B cell (primary cell): ENCODE results near the gene GPC3. TPM values are rescaled to one million over a fixed set of nuclear protein-coding genes. Genes with fewer than 3 reads are reported as not detected.

Source experiments
- ATAC-seq: fragments of 200-7000 bp; cut with Tn5 transposase; one replicate; pipeline ENCODE4 v1.10.0; 2021; ENCODE audit warnings: low read depth, mild to moderate bottlenecking, moderate number of reproducible peaks, moderate library complexity
- CTCF ChIA-PET: fragments of 350-600 bp; sonication (Branson Sonifier 250); formaldehyde crosslinking; loops from one replicate; lab custom pipeline; 2021; ENCODE audit warnings: antibody characterized with exemption, inconsistent platforms; lab: Charles Lee
- POLR2A ChIA-PET: fragments of 350-600 bp; sonication (Branson Sonifier 250); formaldehyde crosslinking; loops from one replicate; lab custom pipeline; 2021; ENCODE audit warnings: antibody characterized with exemption; lab: Charles Lee
- DNase-seq: peaks from one replicate; pipeline ENCODE4 v3.0.0; 2013
- H2AFZ ChIP-seq: 2 replicates; pipeline ENCODE4 v1.6.1; 2012; ENCODE audit warnings: mild to moderate bottlenecking, low read depth, low read length; ENCODE audit not compliant: insufficient read depth, poor library complexity, severe bottlenecking
- H3K27ac ChIP-seq, 2 donors: 1 replicate in 1 of 2; 2 replicates in 1 of 2; pipeline ENCODE4 v1.5.1; 2012 to 2013; ENCODE audit warnings: low read length in 2 of 2, mild to moderate bottlenecking in 2 of 2, moderate library complexity in 1 of 2
- H3K27me3 ChIP-seq, 4 experiments: fragments of 200-600 bp in 1 of 4; sonication (generic) in 1 of 4; replicated peaks in 1 of 4; 1 replicate in 2 of 4; 2 replicates in 2 of 4; pipeline versions ENCODE4 v1.6.1 to v1.7.0; 2013 to 2016; ENCODE audit warnings: low read length in 3 of 4, mild to moderate bottlenecking in 2 of 4, mixed read lengths in 1 of 4, moderate library complexity in 1 of 4; ENCODE audit not compliant: insufficient read depth in 4 of 4, control insufficient read depth in 3 of 4; ENCODE audit errors: control extremely low read depth in 1 of 4
- H3K36me3 ChIP-seq, 2 experiments: replicated peaks in 1 of 2; 1 replicate in 1 of 2; 2 replicates in 1 of 2; pipeline versions ENCODE4 v1.6.1 to v1.7.1; 2013; ENCODE audit warnings: low read length in 1 of 2; ENCODE audit not compliant: insufficient read depth in 2 of 2, control insufficient read depth in 1 of 2; ENCODE audit errors: control extremely low read depth in 1 of 2, extremely low read depth in 1 of 2
- H3K4me1 ChIP-seq, 2 donors: fragments of 200-600 bp in 1 of 2; sonication (generic) in 1 of 2; 1 replicate in 1 of 2; 2 replicates in 1 of 2; pipeline versions ENCODE4 v1.5.1 to v1.6.1; 2013 to 2017; ENCODE audit warnings: low read length in 2 of 2; ENCODE audit not compliant: control insufficient read depth in 2 of 2, insufficient read depth in 2 of 2
- H3K4me2 ChIP-seq: replicated peaks from 2 replicates; pipeline ENCODE3; 2012; ENCODE audit warnings: mild to moderate bottlenecking, low read depth, low read length; ENCODE audit not compliant: poor library complexity, severe bottlenecking
- H3K4me3 ChIP-seq, 5 experiments: fragments of 200-600 bp in 1 of 5; sonication (generic) in 1 of 5; 1 replicate in 3 of 5; 2 replicates in 2 of 5; pipeline versions ENCODE4 v1.5.1 to v1.7.0; 2011 to 2016; ENCODE audit warnings: low read length in 4 of 5, mild to moderate bottlenecking in 4 of 5, low read depth in 2 of 5, control low read depth in 1 of 5, moderate library complexity in 1 of 5; ENCODE audit not compliant: insufficient read depth in 1 of 5; ENCODE audit errors: control extremely low read depth in 1 of 5, extremely low read depth in 1 of 5
- H3K79me2 ChIP-seq: fragments of 200-600 bp; sonication (generic); one replicate; pipeline ENCODE4 v1.6.0; 2016; ENCODE audit warnings: low read length; ENCODE audit not compliant: control insufficient read depth, insufficient read depth
- H3K9ac ChIP-seq: fragments of 200-600 bp; sonication (generic); 2 replicates; pipeline ENCODE4 v1.6.1; 2017; ENCODE audit warnings: mild to moderate bottlenecking, low read length, moderate library complexity
- H3K9me3 ChIP-seq, 3 donors: one replicate each; pipeline versions ENCODE4 v1.6.1 to v1.7.1; 2013; ENCODE audit warnings: low read length in 2 of 3; ENCODE audit not compliant: control insufficient read depth in 2 of 3, insufficient read depth in 1 of 3; ENCODE audit errors: control extremely low read depth in 1 of 3
- H4K20me1 ChIP-seq: 2 replicates; pipeline ENCODE4 v1.6.0; 2012; ENCODE audit warnings: mild to moderate bottlenecking, low read length; ENCODE audit not compliant: insufficient read depth, control insufficient read depth, poor library complexity, severe bottlenecking
- H3K27ac Mint-ChIP-seq: one replicate; pipeline ENCODE4 v1.8.0; 2021; ENCODE audit warnings: mixed read lengths
- H3K27me3 Mint-ChIP-seq: one replicate; pipeline ENCODE4 v1.8.0; 2021; ENCODE audit warnings: mixed read lengths
- H3K4me1 Mint-ChIP-seq: one replicate; pipeline ENCODE4 v1.8.0; 2021; ENCODE audit warnings: mixed read lengths
- H3K4me3 Mint-ChIP-seq: one replicate; pipeline ENCODE4 v1.8.0; 2021; ENCODE audit warnings: mixed read lengths
- H3K9me3 Mint-ChIP-seq: one replicate; pipeline ENCODE4 v1.8.0; 2022; ENCODE audit warnings: mixed read lengths; ENCODE audit not compliant: insufficient read depth
- EZH2 ChIP-seq: IDR thresholded peaks from 2 replicates; pipeline ENCODE4 v1.6.1; 2012; ENCODE audit warnings: borderline replicate concordance, low read depth, mild to moderate bottlenecking, moderate library complexity, low read length; ENCODE audit not compliant: insufficient read depth, poor library complexity, severe bottlenecking
- WGBS: methylation state at CpG from one replicate; pipeline ENCODE4 v1.1.5; 2013; ENCODE audit warnings: missing lambda C conversion rate; ENCODE audit not compliant: insufficient coverage; 5-methylcytosine and 5-hydroxymethylcytosine counted together
- intact Hi-C: fragments of 100-400 bp; cut with micrococcal nuclease; formaldehyde crosslinking; loops from one replicate; pipeline ENCODE4 v1.10.0; 2022
- polyA plus RNA-seq: library from polyadenylated mRNA; depleted of rRNA; stranded (reverse); fragments of >200 nt; gene quantifications from 2 replicates; pipeline ENCODE4 v1.2.3, GENCODE V29; 2012
- total RNA-seq, 2 donors: library from RNA; stranded (reverse); fragments of 120-200 nt in 1 of 2; gene quantifications; 1 replicate in 1 of 2; 2 replicates in 1 of 2; pipeline versions ENCODE4 v1.2.3 to v1.2.4, GENCODE V29; 2013 to 2022
- TF ChIP-seq, protein P1 (sequence below): fragments of 200-600 bp; IDR thresholded peaks from one replicate; pipeline ENCODE4 v1.8.0; 2022; ENCODE audit warnings: antibody characterized with exemption, mild to moderate bottlenecking

GPC3 gene
- total and polyA plus RNA-seq, 2 donors (not counting 1 experiment from before 2014, with no cell fraction given) = not detected

DNA sequence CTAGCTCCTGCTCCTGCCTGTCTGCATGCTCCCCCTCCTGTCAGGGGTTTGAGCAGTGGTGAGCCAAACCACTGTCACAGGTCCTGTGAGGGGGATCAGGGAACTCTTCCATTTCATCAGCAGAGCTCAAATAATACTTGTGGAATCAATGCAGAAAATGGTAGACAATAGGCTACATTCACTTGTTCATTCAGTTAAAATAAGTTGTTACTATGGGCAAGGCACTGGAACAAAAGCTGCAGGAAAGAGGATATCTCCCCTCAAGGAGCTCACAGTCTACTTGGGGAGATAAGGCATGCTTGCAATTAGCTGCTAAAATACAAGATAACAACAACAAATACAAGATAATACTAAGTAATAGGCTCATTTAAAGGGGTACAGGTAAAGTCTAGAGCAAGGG, 117.1 kb downstream of the GPC3 start:
- CTCF ChIA-PET = no interaction called here
- Mint-ChIP-seq H3K9me3 (no peaks in the 10 kb centered on the region), H3K27me3 (no peaks in the 10 kb centered on the region), H3K27ac (no peak overlapping the region), H3K4me3 (no peak overlapping the region), H3K4me1 (peaks cover 2% of the 10 kb centered on the region)
- Histone ChIP-seq H4K20me1 (no peaks in the 10 kb centered on the region), H2AFZ (no peak overlapping the region), H3K4me1 (no peaks in the 10 kb centered on the region), H3K79me2 (no peaks in the 10 kb centered on the region), H3K27ac (no peak overlapping the region), H3K9ac (no peak overlapping the region), H3K9me3 (no peaks in the 10 kb centered on the region), H3K36me3 (no peaks in the 10 kb centered on the region), H3K4me2 (no peak overlapping the region), H3K4me3 (no peak overlapping the region), H3K27me3 (no peaks in the 10 kb centered on the region)
- POLR2A ChIA-PET = no interaction called here
- DNase-seq = no peak
- intact Hi-C loops = no loop called here
- no peak for ATAC-seq
- TF ChIP-seq, protein P1, sequence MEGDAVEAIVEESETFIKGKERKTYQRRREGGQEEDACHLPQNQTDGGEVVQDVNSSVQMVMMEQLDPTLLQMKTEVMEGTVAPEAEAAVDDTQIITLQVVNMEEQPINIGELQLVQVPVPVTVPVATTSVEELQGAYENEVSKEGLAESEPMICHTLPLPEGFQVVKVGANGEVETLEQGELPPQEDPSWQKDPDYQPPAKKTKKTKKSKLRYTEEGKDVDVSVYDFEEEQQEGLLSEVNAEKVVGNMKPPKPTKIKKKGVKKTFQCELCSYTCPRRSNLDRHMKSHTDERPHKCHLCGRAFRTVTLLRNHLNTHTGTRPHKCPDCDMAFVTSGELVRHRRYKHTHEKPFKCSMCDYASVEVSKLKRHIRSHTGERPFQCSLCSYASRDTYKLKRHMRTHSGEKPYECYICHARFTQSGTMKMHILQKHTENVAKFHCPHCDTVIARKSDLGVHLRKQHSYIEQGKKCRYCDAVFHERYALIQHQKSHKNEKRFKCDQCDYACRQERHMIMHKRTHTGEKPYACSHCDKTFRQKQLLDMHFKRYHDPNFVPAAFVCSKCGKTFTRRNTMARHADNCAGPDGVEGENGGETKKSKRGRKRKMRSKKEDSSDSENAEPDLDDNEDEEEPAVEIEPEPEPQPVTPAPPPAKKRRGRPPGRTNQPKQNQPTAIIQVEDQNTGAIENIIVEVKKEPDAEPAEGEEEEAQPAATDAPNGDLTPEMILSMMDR = no peak
- TF ChIP-seq EZH2 = no peak

DNA sequence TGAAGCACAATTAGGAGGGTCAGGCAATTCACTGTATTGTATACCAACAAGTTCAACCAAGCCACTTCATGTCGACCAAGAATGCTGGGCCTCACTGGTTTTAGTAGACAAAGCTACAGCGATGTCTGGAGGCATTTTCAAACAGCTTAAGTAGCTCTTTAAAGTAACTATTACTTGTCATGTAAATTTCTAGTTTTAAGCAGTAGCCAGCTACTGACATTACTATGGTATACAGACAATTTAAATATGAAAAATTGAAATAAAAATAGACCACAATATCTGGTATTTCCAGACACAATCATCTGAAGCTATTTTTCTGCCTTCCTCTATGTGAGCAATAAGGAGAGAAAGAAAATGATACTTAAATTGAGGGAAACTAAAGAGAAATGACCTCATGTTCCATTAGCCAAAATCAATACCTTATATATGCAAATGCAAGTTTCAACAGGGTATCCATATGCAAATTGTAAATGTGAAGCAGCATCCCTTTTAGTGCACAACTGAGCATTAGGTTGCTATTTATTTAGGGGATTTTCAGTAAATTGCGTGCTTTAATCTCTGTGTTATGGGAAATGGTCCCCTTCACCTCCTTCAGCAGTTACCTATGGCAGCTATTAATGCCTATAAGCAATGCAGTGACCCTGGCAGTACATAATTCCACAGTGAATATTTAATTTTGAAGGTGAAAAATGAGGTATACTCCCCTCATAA, 119.5 kb downstream of the GPC3 start:
- CTCF ChIA-PET = no interaction called here
- Mint-ChIP-seq H3K4me3 (no peak overlapping the region), H3K4me1 (peaks cover 2% of the 10 kb centered on the region), H3K27ac (no peak overlapping the region), H3K27me3 (no peaks in the 10 kb centered on the region), H3K9me3 (no peaks in the 10 kb centered on the region)
- Histone ChIP-seq H3K4me1 (no peaks in the 10 kb centered on the region), H3K79me2 (no peaks in the 10 kb centered on the region), H3K27me3 (no peaks in the 10 kb centered on the region), H3K9me3 (no peaks in the 10 kb centered on the region), H3K4me2 (no peak overlapping the region), H3K36me3 (no peaks in the 10 kb centered on the region), H3K9ac (no peak overlapping the region), H3K4me3 (no peak overlapping the region), H2AFZ (no peak overlapping the region), H3K27ac (no peak overlapping the region), H4K20me1 (no peaks in the 10 kb centered on the region)
- DNase-seq (no peak), ATAC-seq (no peak)
- POLR2A ChIA-PET = no interaction called here
- intact Hi-C loops = no loop called here
- no CpG with 5 or more reads among the region's 3 CpGs for WGBS
- TF ChIP-seq, protein P1 = no peak
- no peak for TF ChIP-seq EZH2
